GM12864 (cell line): Measurements from ENCODE around the gene ASH1L.
"Not testable (repeated sequence)": the region's sequence is repeated elsewhere in the genome, so short reads cannot be mapped to it uniquely, and the experiment has no call there.

ENCODE experiments used
- DNase-seq: peaks from one replicate; pipeline ENCODE4 v3.0.0-alpha.2; 2011; ENCODE audit warnings: low read depth
- H3K4me3 ChIP-seq: 2 replicates; pipeline ENCODE4 v1.5.1; 2011; ENCODE audit warnings: mild to moderate bottlenecking, low read depth, low read length, control low read depth
- TF ChIP-seq, protein P1 (sequence below): IDR thresholded peaks from 2 replicates; pipeline ENCODE4 v1.5.1; 2011; ENCODE audit warnings: low read depth, mild to moderate bottlenecking, moderate library complexity, low read length, control low read depth, inconsistent platforms; ENCODE audit errors: missing control alignments

The ASH1L gene, protein sequence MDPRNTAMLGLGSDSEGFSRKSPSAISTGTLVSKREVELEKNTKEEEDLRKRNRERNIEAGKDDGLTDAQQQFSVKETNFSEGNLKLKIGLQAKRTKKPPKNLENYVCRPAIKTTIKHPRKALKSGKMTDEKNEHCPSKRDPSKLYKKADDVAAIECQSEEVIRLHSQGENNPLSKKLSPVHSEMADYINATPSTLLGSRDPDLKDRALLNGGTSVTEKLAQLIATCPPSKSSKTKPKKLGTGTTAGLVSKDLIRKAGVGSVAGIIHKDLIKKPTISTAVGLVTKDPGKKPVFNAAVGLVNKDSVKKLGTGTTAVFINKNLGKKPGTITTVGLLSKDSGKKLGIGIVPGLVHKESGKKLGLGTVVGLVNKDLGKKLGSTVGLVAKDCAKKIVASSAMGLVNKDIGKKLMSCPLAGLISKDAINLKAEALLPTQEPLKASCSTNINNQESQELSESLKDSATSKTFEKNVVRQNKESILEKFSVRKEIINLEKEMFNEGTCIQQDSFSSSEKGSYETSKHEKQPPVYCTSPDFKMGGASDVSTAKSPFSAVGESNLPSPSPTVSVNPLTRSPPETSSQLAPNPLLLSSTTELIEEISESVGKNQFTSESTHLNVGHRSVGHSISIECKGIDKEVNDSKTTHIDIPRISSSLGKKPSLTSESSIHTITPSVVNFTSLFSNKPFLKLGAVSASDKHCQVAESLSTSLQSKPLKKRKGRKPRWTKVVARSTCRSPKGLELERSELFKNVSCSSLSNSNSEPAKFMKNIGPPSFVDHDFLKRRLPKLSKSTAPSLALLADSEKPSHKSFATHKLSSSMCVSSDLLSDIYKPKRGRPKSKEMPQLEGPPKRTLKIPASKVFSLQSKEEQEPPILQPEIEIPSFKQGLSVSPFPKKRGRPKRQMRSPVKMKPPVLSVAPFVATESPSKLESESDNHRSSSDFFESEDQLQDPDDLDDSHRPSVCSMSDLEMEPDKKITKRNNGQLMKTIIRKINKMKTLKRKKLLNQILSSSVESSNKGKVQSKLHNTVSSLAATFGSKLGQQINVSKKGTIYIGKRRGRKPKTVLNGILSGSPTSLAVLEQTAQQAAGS (N-terminal part only)

DNA sequence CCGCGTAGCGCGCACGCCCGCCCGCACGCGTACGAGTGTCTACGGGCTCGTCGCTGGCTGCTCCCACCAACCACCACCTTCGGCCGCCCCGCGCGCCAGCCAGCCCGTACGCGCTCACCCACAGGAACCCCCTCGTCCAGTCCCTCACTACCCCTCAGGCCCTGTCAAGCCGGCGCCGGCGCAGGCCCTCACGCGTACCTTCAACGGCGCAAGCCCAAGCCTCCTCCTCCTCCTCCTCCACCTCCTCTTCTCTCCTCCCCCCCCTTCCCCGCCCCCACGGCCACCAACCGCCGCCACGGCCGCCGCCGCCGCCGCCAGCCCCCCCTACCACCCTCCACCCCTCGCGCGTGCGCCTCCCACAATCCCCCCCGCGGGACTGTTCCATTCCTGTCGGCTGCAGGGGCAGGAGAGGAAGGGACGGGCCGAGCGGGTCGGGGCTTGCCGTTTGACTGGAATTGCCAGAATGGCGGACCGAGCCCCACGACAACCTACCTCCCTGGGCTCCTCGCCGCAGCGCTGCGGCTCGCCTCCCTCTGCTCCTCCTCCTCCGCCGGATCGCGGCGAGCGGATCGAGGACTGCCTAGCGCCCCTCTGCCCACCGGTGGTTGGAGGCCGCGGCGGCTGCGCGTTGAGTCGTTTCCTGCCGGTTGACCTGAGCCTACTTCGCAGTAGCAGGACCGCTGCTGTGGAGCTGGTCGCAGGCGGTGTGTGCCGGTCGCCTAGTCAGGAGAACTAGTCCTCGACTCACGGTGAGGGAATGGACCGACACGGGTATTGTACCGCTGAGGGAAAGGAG lies at the start of gene ASH1L:
ASH1L (minus strand) TSS at position 223 of the 796 bp plus-strand sequence. CDS start 41,284 bp downstream, outside the sequence.
- TF ChIP-seq, protein P1, sequence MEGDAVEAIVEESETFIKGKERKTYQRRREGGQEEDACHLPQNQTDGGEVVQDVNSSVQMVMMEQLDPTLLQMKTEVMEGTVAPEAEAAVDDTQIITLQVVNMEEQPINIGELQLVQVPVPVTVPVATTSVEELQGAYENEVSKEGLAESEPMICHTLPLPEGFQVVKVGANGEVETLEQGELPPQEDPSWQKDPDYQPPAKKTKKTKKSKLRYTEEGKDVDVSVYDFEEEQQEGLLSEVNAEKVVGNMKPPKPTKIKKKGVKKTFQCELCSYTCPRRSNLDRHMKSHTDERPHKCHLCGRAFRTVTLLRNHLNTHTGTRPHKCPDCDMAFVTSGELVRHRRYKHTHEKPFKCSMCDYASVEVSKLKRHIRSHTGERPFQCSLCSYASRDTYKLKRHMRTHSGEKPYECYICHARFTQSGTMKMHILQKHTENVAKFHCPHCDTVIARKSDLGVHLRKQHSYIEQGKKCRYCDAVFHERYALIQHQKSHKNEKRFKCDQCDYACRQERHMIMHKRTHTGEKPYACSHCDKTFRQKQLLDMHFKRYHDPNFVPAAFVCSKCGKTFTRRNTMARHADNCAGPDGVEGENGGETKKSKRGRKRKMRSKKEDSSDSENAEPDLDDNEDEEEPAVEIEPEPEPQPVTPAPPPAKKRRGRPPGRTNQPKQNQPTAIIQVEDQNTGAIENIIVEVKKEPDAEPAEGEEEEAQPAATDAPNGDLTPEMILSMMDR = no peak
- H3K4me3 ChIP-seq = peak within 1 kb of the TSS; percentile 96
- peak; percentile 74 for DNase-seq

DNA sequence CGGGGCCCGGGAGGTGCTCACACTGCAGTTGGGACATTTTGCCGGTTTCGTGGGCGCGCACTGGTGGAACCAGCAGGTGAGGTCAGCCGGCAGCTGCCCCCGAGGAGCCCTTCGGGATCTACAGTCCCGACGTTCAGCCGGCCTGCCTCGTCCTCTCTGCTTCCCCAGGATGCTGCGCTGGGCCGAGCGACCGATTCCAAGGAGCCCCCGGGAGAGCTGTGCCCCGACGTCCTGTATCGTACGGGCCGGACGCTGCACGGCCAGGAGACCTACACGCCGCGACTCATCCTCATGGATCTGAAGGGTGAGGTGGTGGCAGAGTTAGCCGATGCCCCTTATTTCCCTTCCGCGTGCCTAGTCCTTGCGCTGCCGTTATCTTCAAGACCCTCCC lies 47.6 kb upstream of the ASH1L start:
- not testable (repeated sequence) for DNase-seq
- peak overlapping the region; percentile 54 for H3K4me3 ChIP-seq

DNA sequence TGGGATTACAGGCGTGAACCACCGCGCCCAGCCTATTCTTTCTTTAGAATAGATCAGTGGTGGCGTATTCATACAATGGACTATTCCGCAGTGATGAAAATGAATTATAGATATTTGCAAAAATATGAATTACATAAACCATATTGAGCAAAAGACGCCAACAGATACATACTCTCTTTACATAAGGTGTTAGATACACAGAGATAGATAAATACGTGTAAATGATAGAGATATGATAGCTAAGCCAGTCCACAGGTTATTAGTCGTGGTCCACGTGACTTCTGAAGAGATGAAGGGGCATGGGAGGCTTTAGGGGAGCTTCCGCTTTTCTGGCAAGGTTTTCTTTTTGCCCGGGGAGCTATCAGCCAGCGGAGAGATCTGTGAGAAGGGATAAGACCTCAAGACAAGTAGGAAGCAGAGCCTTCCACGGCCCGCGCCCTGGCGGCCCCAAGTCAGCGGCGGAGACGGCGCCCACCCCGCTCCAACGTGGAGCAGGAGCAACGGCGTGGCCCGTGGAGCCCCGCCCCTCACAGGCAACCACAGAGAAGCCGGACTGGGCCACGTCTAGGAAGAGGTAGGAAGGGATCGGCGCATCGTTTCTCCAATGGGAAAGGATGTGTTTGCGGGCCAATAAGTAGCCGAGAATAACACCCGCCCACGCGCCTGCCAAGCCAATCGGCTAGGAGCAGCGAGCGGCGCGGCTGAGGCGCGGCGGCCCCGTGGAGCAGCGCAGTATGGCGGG lies 47.1 kb upstream of the ASH1L start, which contains the start of gene MSTO1:
MSTO1 (plus strand) TSS at position 704 of the 742 bp plus-strand sequence; CDS start at position 735, 31 bp downstream.
- DNase-seq = peak; percentile 98
- TF ChIP-seq, protein P1 = no peak
- peak within 1 kb of the TSS; percentile 85 for H3K4me3 ChIP-seq

DNA sequence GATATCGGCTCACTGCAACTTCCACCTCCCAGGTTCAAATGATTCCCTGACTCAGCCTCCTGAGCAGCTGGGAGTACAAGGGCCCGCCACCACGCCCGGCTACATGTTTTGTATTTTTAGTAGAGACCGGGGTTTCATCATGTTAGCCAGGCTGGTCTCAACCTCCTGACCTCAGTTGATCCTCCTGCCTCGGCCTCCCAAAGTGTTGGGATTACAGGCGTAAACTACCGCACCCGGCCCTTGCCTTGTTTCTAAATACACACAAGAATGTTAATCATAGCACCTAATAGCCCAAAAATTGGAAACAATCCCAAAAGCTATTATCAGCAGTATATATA lies 46.3 kb upstream of the ASH1L start:
- no peak overlapping the region for H3K4me3 ChIP-seq
- DNase-seq = no peak
- TF ChIP-seq, protein P1 = no peak

DNA sequence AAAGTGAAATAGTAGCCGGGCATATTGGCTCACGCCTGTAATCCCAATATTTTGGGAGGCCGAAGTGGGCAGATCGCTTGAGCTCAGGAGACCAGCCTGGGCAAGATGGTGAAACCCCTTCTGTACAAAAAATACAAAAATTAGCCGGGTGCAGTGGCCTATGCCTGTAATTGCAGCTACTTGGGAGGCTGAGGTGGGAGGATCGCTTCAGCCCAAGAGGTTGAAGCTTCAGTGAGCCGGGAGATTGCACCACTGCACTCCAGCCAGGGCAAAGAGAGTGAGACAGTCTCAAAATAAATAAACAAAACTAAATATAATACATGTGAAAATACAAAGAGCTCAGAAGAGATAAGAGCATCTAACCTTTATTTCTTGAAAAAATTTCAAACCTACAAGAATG lies 45.1 kb upstream of the ASH1L start:
- H3K4me3 ChIP-seq = no peak overlapping the region
- no peak for DNase-seq
- TF ChIP-seq, protein P1 = no peak

DNA sequence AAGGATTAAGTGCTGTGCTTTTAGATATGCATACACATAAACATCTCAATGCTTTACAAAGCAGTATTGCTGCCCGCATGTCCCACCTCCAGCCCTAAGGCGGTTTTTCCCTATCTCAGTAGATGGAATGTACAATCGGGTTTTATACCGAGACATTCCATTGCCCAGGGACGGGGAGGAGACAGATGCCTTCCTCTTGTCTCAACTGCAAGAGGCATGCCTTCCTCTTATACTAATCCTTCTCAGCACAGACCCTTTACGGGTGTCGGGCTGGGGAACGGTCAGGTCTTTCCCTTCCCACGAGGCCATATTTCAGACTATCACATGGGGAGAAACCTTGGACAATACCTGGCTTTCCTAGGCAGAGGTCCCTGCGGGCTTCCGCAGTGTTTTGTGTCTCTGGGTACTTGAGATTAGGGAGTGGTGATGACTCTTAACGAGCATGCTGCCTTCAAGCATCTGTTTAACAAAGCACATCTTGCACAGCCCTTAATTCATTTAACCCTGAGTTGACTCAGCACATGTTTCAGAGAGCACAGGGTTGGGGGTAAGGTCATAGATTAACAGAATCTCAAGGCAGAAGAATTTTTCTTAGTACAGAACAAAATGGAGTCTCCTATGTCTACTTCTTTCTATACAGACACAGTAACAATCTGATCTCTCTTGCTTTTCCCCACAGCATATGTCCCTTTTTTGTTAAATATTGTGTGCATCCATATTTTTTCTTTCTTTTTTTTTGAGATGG lies 37.4 kb upstream of the ASH1L start:
- not testable (repeated sequence) for DNase-seq, H3K4me3 ChIP-seq

DNA sequence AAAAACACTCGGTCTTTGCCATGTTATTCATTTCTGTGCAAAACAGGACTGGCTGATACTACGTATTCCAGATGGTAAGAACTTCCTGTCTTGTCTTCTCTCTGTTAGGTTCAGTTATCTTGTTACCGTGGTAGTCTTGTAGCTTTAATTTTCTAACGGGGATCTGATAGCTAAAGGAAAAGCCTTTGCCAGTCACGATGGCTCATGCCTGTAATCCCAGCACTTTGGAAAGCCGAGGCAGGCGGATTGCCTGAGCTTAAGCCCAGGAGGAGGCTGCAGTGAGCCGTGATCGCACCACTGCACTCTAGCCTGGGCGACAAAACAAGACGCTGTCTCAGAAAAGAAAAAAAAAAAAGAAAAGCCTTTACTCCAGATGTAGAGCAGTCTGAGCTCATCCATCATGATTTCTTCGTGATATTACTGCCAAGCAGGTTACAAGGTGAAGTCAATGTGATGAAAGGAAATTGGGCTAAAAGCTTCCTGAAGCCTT lies 36.3 kb upstream of the ASH1L start:
- TF ChIP-seq, protein P1 = no peak
- DNase-seq = no peak
- H3K4me3 ChIP-seq = no peak overlapping the region
